Liver (tissue), 9 donors: ENCODE results near the gene WNT11. TPM values are rescaled to one million over a fixed set of nuclear protein-coding genes. Genes with fewer than 3 reads are reported as not detected.

Experiments used
- DNase-seq: peaks from one replicate; pipeline ENCODE4 v3.0.0-alpha.2; 2017; ENCODE audit warnings: low spot score
- H3K27ac ChIP-seq, 2 donors: one replicate each; pipeline ENCODE4 v1.7.0; 2013; ENCODE audit warnings: inconsistent platforms in 2 of 2, low read length in 2 of 2, control low read depth in 1 of 2, low read depth in 1 of 2, mild to moderate bottlenecking in 1 of 2
- H3K27me3 ChIP-seq, 4 donors: one replicate each; pipeline versions ENCODE4 v1.6.1 to v1.7.0; 2013; ENCODE audit warnings: low read length in 3 of 4, inconsistent platforms in 1 of 4, mild to moderate bottlenecking in 1 of 4, moderate library complexity in 1 of 4; ENCODE audit not compliant: control insufficient read depth in 4 of 4, insufficient read depth in 4 of 4
- H3K36me3 ChIP-seq, 4 donors: one replicate each; pipeline versions ENCODE4 v1.6.1 to v1.7.0; 2013; ENCODE audit warnings: low read length in 3 of 4, mild to moderate bottlenecking in 3 of 4, low read depth in 1 of 4, moderate library complexity in 1 of 4; ENCODE audit not compliant: control insufficient read depth in 4 of 4, insufficient read depth in 3 of 4
- H3K4me1 ChIP-seq, 4 donors: one replicate each; pipeline versions ENCODE4 v1.6.1 to v1.7.0; 2013; ENCODE audit warnings: low read length in 3 of 4, mild to moderate bottlenecking in 3 of 4, moderate library complexity in 1 of 4; ENCODE audit not compliant: control insufficient read depth in 4 of 4, insufficient read depth in 4 of 4
- H3K4me3 ChIP-seq, 3 donors: one replicate each; pipeline versions ENCODE4 v1.6.1 to v1.7.0; 2013; ENCODE audit warnings: low read length in 3 of 3, control low read depth in 1 of 3, low read depth in 1 of 3, mild to moderate bottlenecking in 1 of 3
- H3K9ac ChIP-seq, 2 donors: one replicate each; pipeline ENCODE4 v1.7.0; 2013; ENCODE audit warnings: low read length in 2 of 2, mild to moderate bottlenecking in 2 of 2, moderate library complexity in 2 of 2, control low read depth in 1 of 2, low read depth in 1 of 2
- H3K9me3 ChIP-seq, 4 donors: one replicate each; pipeline versions ENCODE4 v1.6.1 to v1.7.0; 2013; ENCODE audit warnings: low read length in 3 of 4; ENCODE audit not compliant: control insufficient read depth in 4 of 4
- CTCF ChIP-seq: fragments of 150-350 bp; IDR thresholded peaks from 2 replicates; pipeline ENCODE4 v1.5.1; 2017; ENCODE audit warnings: improper control_type of control experiment, low read depth, low read length; ENCODE audit not compliant: missing input control
- EGR1 ChIP-seq, 2 donors: IDR thresholded peaks; 2 replicates each; pipeline ENCODE4 v1.6.1; 2016 to 2018; ENCODE audit warnings: antibody characterized with exemption in 2 of 2, low read depth in 2 of 2
- FOXA2 ChIP-seq: IDR thresholded peaks from 2 replicates; pipeline ENCODE4 v1.6.1; 2016; ENCODE audit warnings: antibody characterized with exemption
- GABPA ChIP-seq, 2 donors: IDR thresholded peaks in 1 of 2; conservative IDR thresholded peaks in 1 of 2; 2 replicates each; pipeline ENCODE4 v1.6.1; 2016; ENCODE audit warnings: antibody characterized with exemption in 2 of 2, mild to moderate bottlenecking in 1 of 2, moderate library complexity in 1 of 2
- HNF4A ChIP-seq, 2 donors: conservative IDR thresholded peaks; 2 replicates each; pipeline ENCODE4 v1.6.1; 2016; ENCODE audit warnings: antibody characterized with exemption in 2 of 2, mild to moderate bottlenecking in 2 of 2
- HNF4G ChIP-seq: IDR thresholded peaks from 2 replicates; pipeline ENCODE4 v1.6.1; 2016; ENCODE audit warnings: antibody characterized with exemption
- JUND ChIP-seq, 2 donors: IDR thresholded peaks; 2 replicates each; pipeline ENCODE4 v1.6.1; 2016; ENCODE audit warnings: antibody characterized with exemption in 2 of 2
- MAX ChIP-seq: IDR thresholded peaks from 2 replicates; pipeline ENCODE4 v1.6.1; 2016; ENCODE audit warnings: antibody characterized with exemption
- RAD21 ChIP-seq, 2 donors: IDR thresholded peaks; 2 replicates each; pipeline ENCODE4 v1.6.1; 2016; ENCODE audit warnings: antibody characterized with exemption in 2 of 2, mild to moderate bottlenecking in 2 of 2
- REST ChIP-seq: IDR thresholded peaks from 2 replicates; pipeline ENCODE4 v1.6.1; 2016; ENCODE audit warnings: antibody characterized with exemption, mild to moderate bottlenecking
- RXRA ChIP-seq, 2 donors: IDR thresholded peaks; 2 replicates each; pipeline ENCODE4 v1.6.1; 2017 to 2018; ENCODE audit warnings: antibody characterized with exemption in 2 of 2, mild to moderate bottlenecking in 1 of 2
- SP1 ChIP-seq: IDR thresholded peaks from 2 replicates; pipeline ENCODE4 v1.6.1; 2018; ENCODE audit warnings: antibody characterized with exemption, mild to moderate bottlenecking
- TAF1 ChIP-seq: conservative IDR thresholded peaks from 2 replicates; pipeline ENCODE4 v1.6.1; 2016; ENCODE audit warnings: antibody characterized with exemption, mild to moderate bottlenecking
- YY1 ChIP-seq: IDR thresholded peaks from 2 replicates; pipeline ENCODE4 v1.6.1; 2016; ENCODE audit warnings: antibody characterized with exemption, mild to moderate bottlenecking
- WGBS: extraction: QIAGEN DNeasy Blood & Tissue Kit; methylation state at CpG from one replicate; pipeline ENCODE4 v1.1.7; 2013; 5-methylcytosine and 5-hydroxymethylcytosine counted together
- polyA plus RNA-seq, 2 donors: library from polyadenylated mRNA; stranded (reverse) in 1 of 2; unstranded in 1 of 2; fragments of 200-250 nt in 1 of 2; fragments of >200 nt in 1 of 2; fragmentation: Nextera tagmentation in 1 of 2; extraction: Ambion mirVana in 1 of 2; gene quantifications; one replicate each; pipeline versions ENCODE4 v1.2.1 to v1.2.3, GENCODE V29; 2013 to 2015
- total RNA-seq, 2 donors: library from RNA; depleted of rRNA; stranded (reverse); fragments of >200 nt; gene quantifications; one replicate each; pipeline ENCODE4 v1.2.3, GENCODE V29; 2014
- TF ChIP-seq, protein P1 (sequence below): IDR thresholded peaks from 2 replicates; pipeline ENCODE4 v1.6.1; 2016; ENCODE audit warnings: antibody characterized with exemption
- TF ChIP-seq, protein P2 (sequence below): IDR thresholded peaks from 2 replicates; pipeline ENCODE4 v1.6.1; 2016; ENCODE audit warnings: antibody characterized with exemption
- donor health status: healthy.
- donor health status: healthy.
- donor health status: healthy.
- donor health status: healthy.
- donor health status: healthy.

The WNT11 gene
- total and polyA plus RNA-seq, 4 donors: 1.1 to 4.8 (median 2.5) TPM

DNA sequence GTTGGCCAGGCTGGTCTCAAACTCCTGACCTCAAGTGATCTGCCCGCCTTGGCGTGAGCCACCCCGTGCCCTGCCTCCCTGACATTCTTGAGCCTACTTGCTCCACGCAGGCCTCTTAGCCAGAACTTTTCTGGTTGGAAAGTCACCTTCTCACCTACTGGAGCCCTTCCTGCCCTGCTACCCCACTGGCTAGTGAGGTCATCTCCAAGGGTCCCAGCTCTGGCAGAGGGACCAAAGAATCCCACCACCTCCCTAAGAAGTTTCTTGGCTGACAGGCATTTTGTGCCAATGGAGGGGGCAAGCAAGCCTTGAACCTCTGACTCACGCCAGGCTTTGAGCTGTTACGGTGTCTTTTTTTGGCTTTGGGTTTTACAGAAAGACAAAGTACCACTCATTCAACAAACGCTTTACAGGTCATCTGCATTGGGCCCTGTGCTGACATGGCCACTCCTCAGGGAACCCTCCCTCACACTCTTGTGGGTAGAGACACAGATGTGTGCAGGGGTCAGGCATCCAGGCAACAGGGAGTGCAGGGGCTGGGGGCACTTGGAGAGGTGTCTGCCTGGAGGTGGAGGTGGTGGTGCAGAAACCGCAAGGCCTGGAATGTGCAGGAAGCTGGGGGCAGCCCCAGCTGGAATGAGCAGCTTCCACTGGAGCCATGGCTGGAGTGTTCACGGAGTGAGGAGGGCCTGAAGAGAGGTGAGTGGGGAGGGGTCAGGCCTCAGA is 27.1 kb upstream of the WNT11 start:
- no peaks in the 10 kb centered on the region for H3K27me3 ChIP-seq
- WGBS: 96% methylated on average over 9 of the region's 9 CpGs

More for the DNA sequence above, 27.1 kb upstream of the WNT11 start:
- H3K9me3 ChIP-seq: no peaks in the 10 kb centered on the region
- peaks cover 2 to 25% (median 12%) of the 10 kb centered on the region in 4 donors for H3K4me1 ChIP-seq
- no peak overlapping the region for H3K4me3 ChIP-seq
- no peak overlapping the region for H3K9ac ChIP-seq
- no peak for DNase-seq
- H3K27ac ChIP-seq: no peak overlapping the region
- TF ChIP-seq EGR1 (IDR thresholded peaks at IDR 0.05; ENCODE audit: low read depth in 2 of 2) (no peak), REST (no peak), RAD21 (IDR thresholded peaks at IDR 0.05) (no peak), FOXA2 (no peak), TAF1 (no peak), JUND (IDR thresholded peaks at IDR 0.05) (no peak), CTCF (no peak), HNF4G (no peak), MAX (no peak), YY1 (no peak), HNF4A (conservative IDR thresholded peaks at IDR 0.05) (no peak), SP1 (no peak), RXRA (IDR thresholded peaks at IDR 0.05) (no peak), GABPA (IDR thresholded peaks at IDR 0.05 in 1 of 2, conservative IDR thresholded peaks at IDR 0.05 in 1 of 2) (no peak)
- TF ChIP-seq, protein P1, sequence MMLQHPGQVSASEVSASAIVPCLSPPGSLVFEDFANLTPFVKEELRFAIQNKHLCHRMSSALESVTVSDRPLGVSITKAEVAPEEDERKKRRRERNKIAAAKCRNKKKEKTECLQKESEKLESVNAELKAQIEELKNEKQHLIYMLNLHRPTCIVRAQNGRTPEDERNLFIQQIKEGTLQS: no peak
- TF ChIP-seq, protein P2, sequence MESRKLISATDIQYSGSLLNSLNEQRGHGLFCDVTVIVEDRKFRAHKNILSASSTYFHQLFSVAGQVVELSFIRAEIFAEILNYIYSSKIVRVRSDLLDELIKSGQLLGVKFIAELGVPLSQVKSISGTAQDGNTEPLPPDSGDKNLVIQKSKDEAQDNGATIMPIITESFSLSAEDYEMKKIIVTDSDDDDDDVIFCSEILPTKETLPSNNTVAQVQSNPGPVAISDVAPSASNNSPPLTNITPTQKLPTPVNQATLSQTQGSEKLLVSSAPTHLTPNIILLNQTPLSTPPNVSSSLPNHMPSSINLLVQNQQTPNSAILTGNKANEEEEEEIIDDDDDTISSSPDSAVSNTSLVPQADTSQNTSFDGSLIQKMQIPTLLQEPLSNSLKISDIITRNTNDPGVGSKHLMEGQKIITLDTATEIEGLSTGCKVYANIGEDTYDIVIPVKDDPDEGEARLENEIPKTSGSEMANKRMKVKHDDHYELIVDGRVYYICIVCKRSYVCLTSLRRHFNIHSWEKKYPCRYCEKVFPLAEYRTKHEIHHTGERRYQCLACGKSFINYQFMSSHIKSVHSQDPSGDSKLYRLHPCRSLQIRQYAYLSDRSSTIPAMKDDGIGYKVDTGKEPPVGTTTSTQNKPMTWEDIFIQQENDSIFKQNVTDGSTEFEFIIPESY: no peak
- H3K36me3 ChIP-seq: no peaks in the 10 kb centered on the region
